COLO668 (cell line): ENCODE measurements around the gene NBPF1.
"Not testable (repeated sequence)": the region's sequence is repeated elsewhere in the genome, so short reads cannot be mapped to it uniquely, and the experiment has no call there.

Source experiments
- DNase-seq: peaks from one replicate; lab custom pipeline; 2025; ENCODE audit not compliant: unreplicated experiment; lab: John Stamatoyannopoulos, UW

NBPF1 gene

GRCh38 chr1:16518913-16519254, 94.5 kb downstream of the NBPF1 start:
- not testable (repeated sequence) for DNase-seq

DNA sequence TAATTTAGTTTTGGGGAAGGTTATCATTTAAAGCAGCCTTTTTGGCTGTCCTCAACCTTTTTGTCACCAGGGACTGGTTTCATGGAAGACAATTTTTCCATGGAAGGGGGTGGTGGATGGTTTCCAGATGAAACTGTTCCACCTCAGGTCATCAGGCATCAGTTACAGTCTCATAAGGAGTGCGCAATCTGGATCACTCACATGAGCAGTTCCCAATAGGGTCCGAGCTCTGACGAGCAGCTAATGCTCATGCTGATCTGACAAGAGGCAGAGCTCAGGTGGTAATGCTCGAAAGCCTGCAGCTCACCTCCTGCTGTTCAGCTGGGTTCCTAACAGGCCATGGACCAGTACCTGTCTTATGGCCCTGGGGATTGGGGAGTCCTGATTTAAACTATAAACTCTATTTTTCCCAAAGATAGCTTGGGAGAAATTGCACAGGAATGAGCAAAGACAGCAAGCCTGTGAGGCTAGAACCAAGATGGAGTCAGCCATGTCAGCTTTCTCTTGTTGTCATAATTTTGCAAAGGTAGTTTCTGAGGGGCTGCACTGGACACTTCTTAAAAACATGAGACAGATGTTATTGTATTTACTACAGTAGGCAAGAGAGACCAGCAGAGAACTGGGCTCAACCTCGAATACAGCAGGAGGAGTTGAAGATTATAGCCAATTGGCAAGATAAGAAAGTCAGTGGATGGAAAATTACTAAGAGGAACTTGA, 96.5 kb downstream of the NBPF1 start:
- not testable (repeated sequence) for DNase-seq

GRCh38 chr1:16514107-16515055, 99.0 kb downstream of the NBPF1 start, which contains the start of gene RNU1-1:
Gene RNU1-1, minus strand, starts transcription at chr1:16514285.
- DNase-seq = peak; percentile 80

GRCh38 chr1:16513412-16514106, 99.8 kb downstream of the NBPF1 start:
- peak; percentile 65 for DNase-seq

DNA sequence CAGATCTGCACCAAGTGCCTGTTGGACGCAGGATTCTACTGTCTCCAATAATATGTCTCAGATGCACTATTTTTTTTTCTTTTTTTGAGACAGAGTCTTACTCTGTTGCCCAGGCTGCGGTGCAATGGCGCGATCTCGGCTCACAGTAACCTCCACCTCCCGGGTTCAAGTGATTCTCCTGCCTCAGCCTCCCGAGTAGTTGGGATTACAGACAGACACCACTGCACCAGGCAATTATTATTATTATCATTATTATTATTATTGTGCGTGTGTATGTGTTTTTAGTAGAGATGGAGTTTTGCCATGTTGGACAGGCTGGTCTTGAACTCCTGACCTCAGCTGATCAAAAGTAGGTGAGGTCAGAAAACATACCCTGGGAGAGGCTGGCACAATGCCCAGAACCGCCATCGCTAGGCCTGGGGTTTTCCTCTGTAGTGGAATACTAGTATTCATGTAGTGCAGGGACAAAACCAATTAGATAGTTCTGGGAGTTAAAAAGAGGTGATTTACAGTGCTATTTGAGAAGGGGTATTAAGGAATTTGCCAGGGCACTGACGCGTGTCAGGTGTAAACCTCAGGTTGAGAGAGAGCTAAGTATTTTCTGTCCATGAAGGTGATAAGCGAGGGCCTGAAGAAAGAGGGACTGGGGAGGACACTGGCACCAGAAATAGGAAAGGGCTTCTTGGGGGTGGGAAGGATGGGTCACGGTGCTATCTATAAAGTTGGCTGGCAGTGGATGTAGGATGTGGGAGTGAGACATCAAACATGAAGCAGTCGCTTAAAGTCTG, 100.5 kb downstream of the NBPF1 start:
- DNase-seq = not testable (repeated sequence)
